Mucosa of gallbladder (tissue), 1 donor: ENCODE data around the gene FAM120AOS. TPM values are rescaled to one million over a fixed set of nuclear protein-coding genes. Genes with fewer than 3 reads are reported as not detected.
A peak's percentile ranks its signal among the peaks of the same experiment; 100 is the strongest.

Source experiments
- DNase-seq: peaks from one replicate; pipeline ENCODE4 v3.0.0-alpha.2; 2020; ENCODE audit warnings: low spot score
- total RNA-seq: library from RNA; stranded (reverse); gene quantifications from one replicate; pipeline ENCODE4 v1.2.1, GENCODE V29; 2021
- donor health status: DM: no; HTN: no; CAD: no.

FAM120AOS gene
- total RNA-seq: 51.1 TPM

- peak; percentile 93 for DNase-seq
Observed at GRCh38 chr9:93453047-93453914, at the start of gene FAM120AOS. TSS of gene FAM120AOS (minus strand) at chr9:93453581. CDS start at chr9:93452709, 872 bp downstream.

- DNase-seq: no peak
Observed at GRCh38 chr9:93501406-93501805, 48.0 kb upstream of the FAM120AOS start.

- DNase-seq: no peak
Observed at GRCh38 chr9:93500571-93501298, 47.4 kb upstream of the FAM120AOS start.

- no peak for DNase-seq
Observed at GRCh38 chr9:93496285-93496684, 42.9 kb upstream of the FAM120AOS start.

- DNase-seq: peak; percentile 84
Observed at GRCh38 chr9:93493949-93494348, 40.6 kb upstream of the FAM120AOS start.

GRCh38 chr9:93492327-93492726 lies 38.9 kb upstream of the FAM120AOS start:
- DNase-seq: no peak

- DNase-seq: no peak
Observed at GRCh38 chr9:93491593-93492232, 38.3 kb upstream of the FAM120AOS start.

GRCh38 chr9:93488244-93488643 lies 34.9 kb upstream of the FAM120AOS start:
- no peak for DNase-seq

GRCh38 chr9:93486268-93486667 lies 32.9 kb upstream of the FAM120AOS start:
- no peak for DNase-seq

- DNase-seq: no peak
Observed at GRCh38 chr9:93483497-93483896, 30.1 kb upstream of the FAM120AOS start.

- no peak for DNase-seq
Observed at GRCh38 chr9:93480728-93481324, 27.4 kb upstream of the FAM120AOS start.

- DNase-seq: no peak
Observed at GRCh38 chr9:93480262-93480661, 26.9 kb upstream of the FAM120AOS start.

GRCh38 chr9:93479726-93480125 lies 26.3 kb upstream of the FAM120AOS start:
- no peak for DNase-seq

- no peak for DNase-seq
Observed at GRCh38 chr9:93477397-93477796, 24.0 kb upstream of the FAM120AOS start.

- no peak for DNase-seq
Observed at GRCh38 chr9:93476924-93477323, 23.5 kb upstream of the FAM120AOS start.

GRCh38 chr9:93475856-93476255 lies 22.5 kb upstream of the FAM120AOS start:
- DNase-seq: no peak

- no peak for DNase-seq
Observed at GRCh38 chr9:93475108-93475507, 21.7 kb upstream of the FAM120AOS start.

- DNase-seq: no peak
Observed at GRCh38 chr9:93473411-93473810, 20.0 kb upstream of the FAM120AOS start.

- DNase-seq: no peak
Observed at GRCh38 chr9:93471124-93471523, 17.7 kb upstream of the FAM120AOS start.

GRCh38 chr9:93470391-93470790 lies 17.0 kb upstream of the FAM120AOS start:
- DNase-seq: no peak

- DNase-seq: no peak
Observed at GRCh38 chr9:93468763-93469456, 15.5 kb upstream of the FAM120AOS start.
